Measurements from ENCODE around the gene BTBD10. TPM values are rescaled to one million over a fixed set of nuclear protein-coding genes. Genes with fewer than 3 reads are reported as not detected.

The BTBD10 gene
- total and polyA plus RNA-seq, 2 of the 13 experiments (the other 11 are each of a cell fraction or from before 2014, with no cell fraction given) = 9.8 to 26.6 TPM

DNA sequence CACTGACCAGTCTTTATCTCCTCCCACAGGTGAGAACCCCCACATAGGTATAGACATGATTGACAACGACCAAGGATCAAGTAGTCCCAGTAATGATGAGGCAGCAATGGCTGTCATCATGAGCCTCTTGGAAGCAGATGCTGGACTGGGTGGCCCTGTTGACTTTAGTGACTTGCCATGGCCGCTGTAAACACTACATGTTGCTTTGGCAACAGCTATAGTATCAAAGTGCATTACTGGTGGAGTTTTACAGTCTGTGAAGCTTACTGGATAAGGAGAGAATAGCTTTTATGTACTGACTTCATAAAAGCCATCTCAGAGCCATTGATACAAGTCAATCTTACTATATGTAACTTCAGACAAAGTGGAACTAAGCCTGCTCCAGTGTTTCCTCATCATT is 76.5 kb downstream of the BTBD10 start (continued):
- TF ChIP-seq, protein P1, sequence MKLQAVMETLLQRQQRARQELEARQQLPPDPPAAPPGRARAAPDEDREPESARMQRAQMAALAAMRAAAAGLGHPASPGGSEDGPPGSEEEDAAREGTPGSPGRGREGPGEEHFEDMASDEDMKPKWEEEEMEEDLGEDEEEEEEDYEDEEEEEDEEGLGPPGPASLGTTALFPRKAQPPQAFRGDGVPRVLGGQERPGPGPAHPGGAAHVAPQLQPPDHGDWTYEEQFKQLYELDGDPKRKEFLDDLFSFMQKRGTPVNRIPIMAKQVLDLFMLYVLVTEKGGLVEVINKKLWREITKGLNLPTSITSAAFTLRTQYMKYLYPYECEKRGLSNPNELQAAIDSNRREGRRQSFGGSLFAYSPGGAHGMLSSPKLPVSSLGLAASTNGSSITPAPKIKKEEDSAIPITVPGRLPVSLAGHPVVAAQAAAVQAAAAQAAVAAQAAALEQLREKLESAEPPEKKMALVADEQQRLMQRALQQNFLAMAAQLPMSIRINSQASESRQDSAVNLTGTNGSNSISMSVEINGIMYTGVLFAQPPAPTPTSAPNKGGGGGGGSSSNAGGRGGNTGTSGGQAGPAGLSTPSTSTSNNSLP (IDR thresholded peaks at IDR 0.05; ENCODE audit: low read depth, low read length) = peak; percentile 90
- no peak for TF ChIP-seq TBL1XR1 (IDR thresholded peaks at IDR 0.05; ENCODE audit: borderline replicate concordance, low read length, partially characterized antibody)
- no peak for TF ChIP-seq NCOA5 (CRISPR knock-in tag; IDR thresholded peaks at IDR 0.05)
- TF ChIP-seq AKAP8 (CRISPR knock-in tag; IDR thresholded peaks at IDR 0.05) = no peak
- no peak for TF ChIP-seq ZFY (CRISPR knock-in tag; IDR thresholded peaks at IDR 0.05)
- peak; percentile 51; the same call in 1 of the 2 replicates for TF ChIP-seq FOXK1 (CRISPR knock-in tag; IDR thresholded peaks at IDR 0.05; ENCODE audit: borderline replicate concordance, low read depth)
- peak; percentile 84 for TF ChIP-seq RFX1 (IDR thresholded peaks at IDR 0.05)
- TF ChIP-seq, protein P2, sequence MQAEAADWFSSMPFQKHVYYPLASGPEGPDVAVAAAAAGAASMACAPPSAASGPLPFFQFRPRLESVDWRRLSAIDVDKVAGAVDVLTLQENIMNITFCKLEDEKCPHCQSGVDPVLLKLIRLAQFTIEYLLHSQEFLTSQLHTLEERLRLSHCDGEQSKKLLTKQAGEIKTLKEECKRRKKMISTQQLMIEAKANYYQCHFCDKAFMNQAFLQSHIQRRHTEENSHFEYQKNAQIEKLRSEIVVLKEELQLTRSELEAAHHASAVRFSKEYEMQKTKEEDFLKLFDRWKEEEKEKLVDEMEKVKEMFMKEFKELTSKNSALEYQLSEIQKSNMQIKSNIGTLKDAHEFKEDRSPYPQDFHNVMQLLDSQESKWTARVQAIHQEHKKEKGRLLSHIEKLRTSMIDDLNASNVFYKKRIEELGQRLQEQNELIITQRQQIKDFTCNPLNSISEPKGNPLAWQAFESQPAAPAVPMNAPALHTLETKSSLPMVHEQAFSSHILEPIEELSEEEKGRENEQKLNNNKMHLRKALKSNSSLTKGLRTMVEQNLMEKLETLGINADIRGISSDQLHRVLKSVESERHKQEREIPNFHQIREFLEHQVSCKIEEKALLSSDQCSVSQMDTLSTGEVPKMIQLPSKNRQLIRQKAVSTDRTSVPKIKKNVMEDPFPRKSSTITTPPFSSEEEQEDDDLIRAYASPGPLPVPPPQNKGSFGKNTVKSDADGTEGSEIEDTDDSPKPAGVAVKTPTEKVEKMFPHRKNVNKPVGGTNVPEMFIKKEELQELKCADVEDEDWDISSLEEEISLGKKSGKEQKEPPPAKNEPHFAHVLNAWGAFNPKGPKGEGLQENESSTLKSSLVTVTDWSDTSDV (CRISPR knock-in tag; IDR thresholded peaks at IDR 0.05) = no peak
- TF ChIP-seq FOXA1 (IDR thresholded peaks at IDR 0.05) = peak; percentile 52
- TF ChIP-seq FOXA1 (CRISPR knock-in tag; IDR thresholded peaks at IDR 0.05) = peak; percentile 80
- TF ChIP-seq, protein P3, sequence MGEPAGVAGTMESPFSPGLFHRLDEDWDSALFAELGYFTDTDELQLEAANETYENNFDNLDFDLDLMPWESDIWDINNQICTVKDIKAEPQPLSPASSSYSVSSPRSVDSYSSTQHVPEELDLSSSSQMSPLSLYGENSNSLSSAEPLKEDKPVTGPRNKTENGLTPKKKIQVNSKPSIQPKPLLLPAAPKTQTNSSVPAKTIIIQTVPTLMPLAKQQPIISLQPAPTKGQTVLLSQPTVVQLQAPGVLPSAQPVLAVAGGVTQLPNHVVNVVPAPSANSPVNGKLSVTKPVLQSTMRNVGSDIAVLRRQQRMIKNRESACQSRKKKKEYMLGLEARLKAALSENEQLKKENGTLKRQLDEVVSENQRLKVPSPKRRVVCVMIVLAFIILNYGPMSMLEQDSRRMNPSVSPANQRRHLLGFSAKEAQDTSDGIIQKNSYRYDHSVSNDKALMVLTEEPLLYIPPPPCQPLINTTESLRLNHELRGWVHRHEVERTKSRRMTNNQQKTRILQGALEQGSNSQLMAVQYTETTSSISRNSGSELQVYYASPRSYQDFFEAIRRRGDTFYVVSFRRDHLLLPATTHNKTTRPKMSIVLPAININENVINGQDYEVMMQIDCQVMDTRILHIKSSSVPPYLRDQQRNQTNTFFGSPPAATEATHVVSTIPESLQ (CRISPR knock-in tag; conservative IDR thresholded peaks at IDR 0.05) = no peak
- TF ChIP-seq FOXK2 (IDR thresholded peaks at IDR 0.05) = peak; percentile 46; the same call in 1 of the 2 replicates
- peak; percentile 83 for TF ChIP-seq RFX3 (CRISPR knock-in tag; IDR thresholded peaks at IDR 0.05)
- TF ChIP-seq FOXA3 (CRISPR knock-in tag; IDR thresholded peaks at IDR 0.05) = peak; percentile 86
- TF ChIP-seq FOXP4 (CRISPR knock-in tag; IDR thresholded peaks at IDR 0.05) = 0 out of 2 replicates have a peak, but pooled peaks have one; percentile 22
- TF ChIP-seq MXI1 (IDR thresholded peaks at IDR 0.05; ENCODE audit: borderline replicate concordance, low read depth, low read length) = peak; percentile 79; the same call in 2 of the 3 replicates
- no peak for TF ChIP-seq ZBTB4 (CRISPR knock-in tag; IDR thresholded peaks at IDR 0.05; ENCODE audit: borderline replicate concordance)
- TF ChIP-seq BORCS8-MEF2B (CRISPR knock-in tag; IDR thresholded peaks at IDR 0.05) = no peak
- TF ChIP-seq ZBTB38 (CRISPR knock-in tag; IDR thresholded peaks at IDR 0.05) = no peak
- TF ChIP-seq XRCC5 (optimal IDR thresholded peaks at IDR 0.05; ENCODE audit: low read length) = no peak

Data from HepG2 (cell line).